ENCODE measurements around the gene FMN1.
"Not testable (repeated sequence)": the region's sequence is repeated elsewhere in the genome, so short reads cannot be mapped to it uniquely, and the experiment has no call there.

The FMN1 gene

GRCh38 chr15:32965897-32966296 is 228.6 kb downstream of the FMN1 start:
- no peak for DNase-seq

- DNase-seq, result no peak
Measured at GRCh38 chr15:32959077-32959476, 235.4 kb downstream of the FMN1 start.

- peak; percentile 20 for DNase-seq
Measured at GRCh38 chr15:32957219-32957618, 237.3 kb downstream of the FMN1 start.

- DNase-seq, result no peak
Measured at GRCh38 chr15:32956711-32957110, 237.8 kb downstream of the FMN1 start.

GRCh38 chr15:32956006-32956405 is 238.5 kb downstream of the FMN1 start:
- no peak for DNase-seq

- no peak for DNase-seq
Measured at GRCh38 chr15:32953533-32953910, 241.0 kb downstream of the FMN1 start.

GRCh38 chr15:32952901-32953532 is 241.5 kb downstream of the FMN1 start:
- no peak for DNase-seq

- no peak for DNase-seq
Measured at GRCh38 chr15:32951736-32952464, 242.6 kb downstream of the FMN1 start.

- not testable (repeated sequence) for DNase-seq
Measured at GRCh38 chr15:32950051-32950450, 244.5 kb downstream of the FMN1 start.

- DNase-seq, result no peak
Measured at GRCh38 chr15:32946210-32946609, 248.3 kb downstream of the FMN1 start.

- DNase-seq, result no peak
Measured at GRCh38 chr15:32944431-32944830, 250.1 kb downstream of the FMN1 start.

- DNase-seq, result no peak
Measured at GRCh38 chr15:32943711-32944110, 250.8 kb downstream of the FMN1 start.

- DNase-seq, result no peak
Measured at GRCh38 chr15:32942401-32942841, 252.1 kb downstream of the FMN1 start.

GRCh38 chr15:32941823-32942222 is 252.7 kb downstream of the FMN1 start:
- DNase-seq, result no peak

- no peak for DNase-seq
Measured at GRCh38 chr15:32936976-32937375, 257.5 kb downstream of the FMN1 start.

- no peak for DNase-seq
Measured at GRCh38 chr15:32936283-32936918, 258.1 kb downstream of the FMN1 start.

- DNase-seq, result no peak
Measured at GRCh38 chr15:32935139-32935538, 259.4 kb downstream of the FMN1 start.

- no peak for DNase-seq
Measured at GRCh38 chr15:32933236-32933635, 261.3 kb downstream of the FMN1 start.

GRCh38 chr15:32928876-32929275 is 265.6 kb downstream of the FMN1 start:
- no peak for DNase-seq

- DNase-seq, result no peak
Measured at GRCh38 chr15:32927124-32927523, 267.4 kb downstream of the FMN1 start.

GRCh38 chr15:32923176-32923575 is 271.3 kb downstream of the FMN1 start:
- no peak for DNase-seq

GRCh38 chr15:32922541-32922940 is 272.0 kb downstream of the FMN1 start:
- no peak for DNase-seq

GRCh38 chr15:32919749-32920414 is 274.6 kb downstream of the FMN1 start:
- no peak for DNase-seq

- DNase-seq, result no peak
Measured at GRCh38 chr15:32918547-32918946, 276.0 kb downstream of the FMN1 start.

All from NCI-H2029 treated with DMSO at 0.1 percent for 48 hours (cell line).